HEK293 (cell line): ENCODE measurements around the gene HOXB8.

Experiments
- AEBP2 ChIP-seq: fragments of 450-650 bp; formaldehyde crosslinking; IDR thresholded peaks from 2 replicates; pipeline ENCODE4 v1.5.1; 2016; ENCODE audit warnings: missing biosample characterization, missing genetic modification characterization, borderline replicate concordance
- KLF16 ChIP-seq: fragments of 450-650 bp; formaldehyde crosslinking; IDR thresholded peaks from 2 replicates; pipeline ENCODE4 v1.5.1; 2017; ENCODE audit warnings: missing biosample characterization, missing genetic modification characterization
- KLF7 ChIP-seq: fragments of 450-650 bp; formaldehyde crosslinking; IDR thresholded peaks from 2 replicates; pipeline ENCODE4 v1.5.1; 2016; ENCODE audit warnings: missing biosample characterization, missing genetic modification characterization, borderline replicate concordance
- OSR2 ChIP-seq: fragments of 450-650 bp; formaldehyde crosslinking; IDR thresholded peaks from 2 replicates; pipeline ENCODE4 v1.5.1; 2016; ENCODE audit warnings: missing biosample characterization, missing genetic modification characterization
- PATZ1 ChIP-seq: fragments of 450-650 bp; formaldehyde crosslinking; IDR thresholded peaks from 2 replicates; pipeline ENCODE4 v1.5.1; 2016; ENCODE audit warnings: missing biosample characterization, missing genetic modification characterization
- PRDM10 ChIP-seq: fragments of 450-650 bp; formaldehyde crosslinking; IDR thresholded peaks from 2 replicates; pipeline ENCODE4 v1.5.1; 2016; ENCODE audit warnings: missing biosample characterization, missing genetic modification characterization
- PRDM2 ChIP-seq: fragments of 450-650 bp; formaldehyde crosslinking; IDR thresholded peaks from 2 replicates; pipeline ENCODE4 v1.5.1; 2016; ENCODE audit warnings: missing biosample characterization, missing genetic modification characterization, borderline replicate concordance
- SCRT2 ChIP-seq: fragments of 450-650 bp; formaldehyde crosslinking; IDR thresholded peaks from 2 replicates; pipeline ENCODE4 v1.5.1; 2016; ENCODE audit warnings: missing biosample characterization, missing genetic modification characterization
- TCF7L2 ChIP-seq: IDR thresholded peaks from 2 replicates; pipeline ENCODE4 v1.6.1; 2011; ENCODE audit warnings: low read depth, mild to moderate bottlenecking, inconsistent platforms, low read length, moderate library complexity, borderline replicate concordance
- WT1 ChIP-seq: fragments of 450-650 bp; formaldehyde crosslinking; IDR thresholded peaks from 2 replicates; pipeline ENCODE4 v1.5.1; 2016; ENCODE audit warnings: missing biosample characterization, missing genetic modification characterization
- ZBTB49 ChIP-seq: fragments of 450-650 bp; formaldehyde crosslinking; IDR thresholded peaks from 2 replicates; pipeline ENCODE4 v1.5.1; 2016; ENCODE audit warnings: missing biosample characterization, missing genetic modification characterization, low read depth
- ZIC2 ChIP-seq: fragments of 450-650 bp; formaldehyde crosslinking; IDR thresholded peaks from 2 replicates; pipeline ENCODE4 v1.5.1; 2016; ENCODE audit warnings: missing biosample characterization, missing genetic modification characterization
- ZNF132 ChIP-seq: fragments of 450-650 bp; formaldehyde crosslinking; IDR thresholded peaks from 2 replicates; pipeline ENCODE4 v1.5.1; 2017; ENCODE audit warnings: missing biosample characterization, missing genetic modification characterization, borderline replicate concordance
- ZNF184 ChIP-seq: fragments of 450-650 bp; IDR thresholded peaks from 2 replicates; pipeline ENCODE4 v1.5.1; 2018; ENCODE audit warnings: missing biosample characterization, mild to moderate bottlenecking, missing genetic modification characterization
- ZNF221 ChIP-seq: fragments of 450-650 bp; formaldehyde crosslinking; IDR thresholded peaks from 2 replicates; pipeline ENCODE4 v1.5.1; 2017; ENCODE audit warnings: missing biosample characterization, missing genetic modification characterization, borderline replicate concordance
- ZNF26 ChIP-seq: fragments of 450-650 bp; formaldehyde crosslinking; IDR thresholded peaks from 2 replicates; pipeline ENCODE4 v1.5.1; 2016; ENCODE audit warnings: missing biosample characterization, missing genetic modification characterization
- ZNF266 ChIP-seq: fragments of 450-650 bp; formaldehyde crosslinking; IDR thresholded peaks from 2 replicates; pipeline ENCODE4 v1.5.1; 2016; ENCODE audit warnings: missing biosample characterization, missing genetic modification characterization, low read depth
- ZNF274 ChIP-seq, 2 experiments: fragments of 200-500 bp in 1 of 2; fragments of 450-650 bp in 1 of 2; sonication (Bioruptor generic) in 1 of 2; formaldehyde crosslinking in 1 of 2; IDR thresholded peaks; 2 replicates each; pipeline versions ENCODE4 v1.5.1 to v1.6.1; 2014 to 2016; ENCODE audit warnings: borderline replicate concordance in 1 of 2, inconsistent platforms in 1 of 2, low read length in 1 of 2, missing biosample characterization in 1 of 2, missing genetic modification characterization in 1 of 2
- ZNF48 ChIP-seq: fragments of 450-650 bp; formaldehyde crosslinking; IDR thresholded peaks from 2 replicates; pipeline ENCODE4 v1.5.1; 2016; ENCODE audit warnings: missing biosample characterization, missing genetic modification characterization
- ZNF558 ChIP-seq: fragments of 450-650 bp; formaldehyde crosslinking; IDR thresholded peaks from 2 replicates; pipeline ENCODE4 v1.5.1; 2016; ENCODE audit warnings: missing biosample characterization, missing genetic modification characterization
- ZNF600 ChIP-seq: fragments of 450-650 bp; formaldehyde crosslinking; IDR thresholded peaks from 2 replicates; pipeline ENCODE4 v1.5.1; 2016; ENCODE audit warnings: missing biosample characterization, missing genetic modification characterization
- ZNF660 ChIP-seq: fragments of 450-650 bp; IDR thresholded peaks from 2 replicates; pipeline ENCODE4 v1.5.1; 2018; ENCODE audit warnings: missing biosample characterization, mild to moderate bottlenecking, missing genetic modification characterization

HOXB8 gene

GRCh38 chr17:48565022-48565554 lies 50.0 kb downstream of the HOXB8 start (continued):
- TF ChIP-seq SCRT2 (tag by site-specific recombination) (no peak), ZNF221 (tag by site-specific recombination) (no peak), PRDM2 (no peak), ZNF660 (no peak), PATZ1 (tag by site-specific recombination) (0 out of 2 replicates have a peak, but pooled peaks have one; percentile 5), KLF7 (tag by site-specific recombination) (no peak), ZNF600 (no peak), ZNF274 (IDR thresholded peaks at IDR 0.05; ENCODE audit: low read length) (no peak), ZNF274 (tag by site-specific recombination; IDR thresholded peaks at IDR 0.05; ENCODE audit: borderline replicate concordance) (no peak), ZNF266 (tag by site-specific recombination) (no peak), ZNF558 (no peak), TCF7L2 (no peak), ZNF184 (no peak), ZBTB49 (no peak), WT1 (tag by site-specific recombination) (no peak), ZNF26 (tag by site-specific recombination) (no peak), ZNF48 (tag by site-specific recombination) (no peak), ZNF132 (tag by site-specific recombination) (no peak), OSR2 (tag by site-specific recombination) (peak; percentile 51; the same call in 1 of the 2 replicates), KLF16 (tag by site-specific recombination) (no peak), ZIC2 (tag by site-specific recombination) (no peak), PRDM10 (tag by site-specific recombination) (peak; percentile 36; the same call in 1 of the 2 replicates), AEBP2 (no peak)
